Measurements from ENCODE around the gene CFLAR. TPM values are rescaled to one million over a fixed set of nuclear protein-coding genes. Genes with fewer than 3 reads are reported as not detected.

The CFLAR gene
- polyA plus RNA-seq, 1 donor from 2014 or later, result 1.6 TPM

DNA sequence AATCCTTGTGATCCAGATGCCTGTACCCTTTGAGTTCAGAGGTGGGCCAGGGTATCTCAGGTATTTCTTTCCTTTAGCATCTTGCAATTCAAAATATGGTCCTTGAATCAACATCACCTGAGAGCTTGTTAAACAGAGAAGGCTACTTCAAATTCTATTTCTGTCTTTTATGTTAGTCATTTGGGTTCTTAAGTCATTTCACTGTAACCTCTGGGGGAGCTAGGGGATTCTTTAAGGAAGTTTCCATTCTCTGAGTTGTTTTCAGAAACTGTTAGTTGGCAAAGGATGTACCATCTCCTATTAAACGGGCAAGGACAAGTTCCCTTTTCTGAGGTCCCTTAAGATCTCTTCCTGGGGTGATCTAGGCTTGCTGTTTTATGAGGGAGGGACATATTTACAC is 16.6 kb downstream of the CFLAR start:
- no peak for TF ChIP-seq MXI1 (conservative IDR thresholded peaks at IDR 0.05; ENCODE audit: poor library complexity, severe bottlenecking)
- no peak for TF ChIP-seq TAF1 (IDR thresholded peaks at IDR 0.05; ENCODE audit: low read depth)
- TF ChIP-seq REST (IDR thresholded peaks at IDR 0.05; ENCODE audit: borderline replicate concordance), result no peak
- no peak for TF ChIP-seq EP300 (conservative IDR thresholded peaks at IDR 0.05; ENCODE audit: poor library complexity, severe bottlenecking)
- TF ChIP-seq SMC3 (conservative IDR thresholded peaks at IDR 0.05; ENCODE audit: poor library complexity), result no peak
- no peak for TF ChIP-seq POLR2AphosphoS5 (IDR thresholded peaks at IDR 0.05)
- TF ChIP-seq RAD21 (conservative IDR thresholded peaks at IDR 0.05), result no peak
- no peak for TF ChIP-seq CTCF (IDR thresholded peaks at IDR 0.05; ENCODE audit: poor library complexity, severe bottlenecking)
- Histone ChIP-seq H3K27ac (ENCODE audit: low read length) (no peak overlapping the region), H3K9ac (ENCODE audit: low read length) (no peak overlapping the region), H4K20me1 (ENCODE audit: insufficient read depth) (no peaks in the 10 kb centered on the region), H2AFZ (ENCODE audit: low read depth, low read length) (no peak overlapping the region), H3K9me3 (ENCODE audit: low read length) (no peaks in the 10 kb centered on the region), H3K4me2 (ENCODE audit: low read length) (no peak overlapping the region), H3F3A (ENCODE audit: insufficient read depth, low read length, poor library complexity, severe bottlenecking) (no peaks in the 10 kb centered on the region), H3K79me2 (replicated peaks; ENCODE audit: insufficient read depth, low read length) (no peaks in the 10 kb centered on the region), H3K27me3 (ENCODE audit: insufficient read depth, low read depth, low read length) (no peaks in the 10 kb centered on the region), H3K9me2 (ENCODE audit: insufficient read depth, low read length) (no peaks in the 10 kb centered on the region), H3K4me3 (ENCODE audit: low read length) (no peak overlapping the region), H3K36me3 (ENCODE audit: insufficient read depth, low read length) (no peaks in the 10 kb centered on the region)

GRCh38 chr2:201135386-201135785 is 19.4 kb downstream of the CFLAR start:
- H3K36me3 ChIP-seq (ENCODE audit: insufficient read depth, low read length), result no peaks in the 10 kb centered on the region
- H3K9me2 ChIP-seq (ENCODE audit: insufficient read depth, low read length), result no peaks in the 10 kb centered on the region
- no peak overlapping the region for H3K27ac ChIP-seq (ENCODE audit: low read length)
- no peak overlapping the region for H2AFZ ChIP-seq (ENCODE audit: low read depth, low read length)
- no peaks in the 10 kb centered on the region for H3F3A ChIP-seq (ENCODE audit: insufficient read depth, low read length, poor library complexity, severe bottlenecking)
- no peak overlapping the region for H3K9ac ChIP-seq (ENCODE audit: low read length)
- H3K4me3 ChIP-seq (ENCODE audit: low read length), result no peak overlapping the region
- no peaks in the 10 kb centered on the region for H3K27me3 ChIP-seq (ENCODE audit: insufficient read depth, low read depth, low read length)
- no peak for TF ChIP-seq MXI1 (conservative IDR thresholded peaks at IDR 0.05; ENCODE audit: poor library complexity, severe bottlenecking)
- no peak for TF ChIP-seq CTCF (IDR thresholded peaks at IDR 0.05; ENCODE audit: poor library complexity, severe bottlenecking)
- no peak for TF ChIP-seq RAD21 (conservative IDR thresholded peaks at IDR 0.05)
- TF ChIP-seq REST (IDR thresholded peaks at IDR 0.05; ENCODE audit: borderline replicate concordance), result no peak
- TF ChIP-seq EZH2 (IDR thresholded peaks at IDR 0.05; ENCODE audit: borderline replicate concordance, insufficient read depth, low read length, poor library complexity, severe bottlenecking), result no peak
- TF ChIP-seq EP300 (conservative IDR thresholded peaks at IDR 0.05; ENCODE audit: poor library complexity, severe bottlenecking), result no peak
- TF ChIP-seq TAF1 (IDR thresholded peaks at IDR 0.05; ENCODE audit: low read depth), result no peak
- TF ChIP-seq POLR2AphosphoS5 (IDR thresholded peaks at IDR 0.05), result no peak
- no peak for TF ChIP-seq SMC3 (conservative IDR thresholded peaks at IDR 0.05; ENCODE audit: poor library complexity)
- no peak overlapping the region for H3K4me2 ChIP-seq (ENCODE audit: low read length)
- H4K20me1 ChIP-seq (ENCODE audit: insufficient read depth), result no peaks in the 10 kb centered on the region
- no peaks in the 10 kb centered on the region for H3K9me3 ChIP-seq (ENCODE audit: low read length)
- no peaks in the 10 kb centered on the region for H3K79me2 ChIP-seq (replicated peaks; ENCODE audit: insufficient read depth, low read length)

All from neural cell (in vitro differentiated cells).